H1 (cell line): ENCODE measurements around the gene TSHR. TPM values are rescaled to one million over a fixed set of nuclear protein-coding genes. Genes with fewer than 3 reads are reported as not detected.
A peak's percentile ranks its signal among the peaks of the same experiment; 100 is the strongest.

Experiments
- CTCF ChIA-PET: fragments of 300-600 bp; sonication (Branson Sonifier 250); formaldehyde crosslinking; loops from one replicate; lab custom pipeline; 2021; ENCODE audit not compliant: partially characterized antibody; lab: Charles Lee
- POLR2A ChIA-PET: fragments of 300-600 bp; sonication (Branson Sonifier 250); formaldehyde crosslinking; loops from one replicate; lab custom pipeline; 2021; ENCODE audit warnings: inconsistent platforms; ENCODE audit not compliant: partially characterized antibody; lab: Charles Lee
- DNase-seq, 2 experiments: peaks; one replicate each; pipeline versions ENCODE4 v3.0.0 to v3.0.0-alpha.2; 2010 to 2022; ENCODE audit warnings: low spot score in 2 of 2, low read depth in 1 of 2, mixed read lengths in 1 of 2
- FAIRE-seq: peaks from 2 replicates; lab custom pipeline; 2011; peaks lifted over from hg19 to GRCh38; lab: Jason Lieb, UNC
- H2AFZ ChIP-seq: 2 replicates; pipeline ENCODE4 v1.8.1; 2012; ENCODE audit warnings: low read length, inconsistent platforms
- H2AK5ac ChIP-seq: 2 replicates; pipeline ENCODE4 v1.6.1; 2013; ENCODE audit warnings: low read depth, low read length
- H2BK120ac ChIP-seq: replicated peaks from 2 replicates; pipeline ENCODE3; 2013; ENCODE audit warnings: low read depth, low read length, inconsistent platforms
- H2BK12ac ChIP-seq: 2 replicates; pipeline ENCODE4 v1.6.1; 2013; ENCODE audit warnings: low read depth, low read length
- H2BK15ac ChIP-seq: 2 replicates; pipeline ENCODE4 v1.6.1; 2013; ENCODE audit warnings: low read length
- H2BK20ac ChIP-seq: 2 replicates; pipeline ENCODE4 v1.6.1; 2013; ENCODE audit warnings: low read length
- H2BK5ac ChIP-seq: 2 replicates; pipeline ENCODE4 v1.6.1; 2013; ENCODE audit warnings: low read depth, low read length
- H3K14ac ChIP-seq: 2 replicates; pipeline ENCODE4 v1.6.1; 2013; ENCODE audit warnings: inconsistent platforms; ENCODE audit not compliant: insufficient read length
- H3K18ac ChIP-seq: 2 replicates; pipeline ENCODE4 v1.6.1; 2013; ENCODE audit warnings: low read length; ENCODE audit errors: extremely low read depth
- H3K23ac ChIP-seq: 2 replicates; pipeline ENCODE4 v1.6.1; 2013; ENCODE audit warnings: inconsistent platforms; ENCODE audit not compliant: insufficient read length
- H3K23me2 ChIP-seq: 2 replicates; pipeline ENCODE4 v1.6.1; 2013; ENCODE audit warnings: low read depth, low read length
- H3K27ac ChIP-seq: 2 replicates; pipeline ENCODE4 v1.6.1; 2011; ENCODE audit warnings: low read depth, low read length, inconsistent platforms
- H3K27me3 ChIP-seq, 4 experiments: replicated peaks in 1 of 4; 1 replicate in 1 of 4; 2 replicates in 3 of 4; pipeline versions ENCODE4 v1.6.1 to v1.8.1; 2011 to 2013; ENCODE audit warnings: low read length in 3 of 4, mild to moderate bottlenecking in 3 of 4, inconsistent platforms in 2 of 4, mixed read lengths in 2 of 4, moderate library complexity in 1 of 4; ENCODE audit not compliant: control insufficient read depth in 3 of 4, insufficient read depth in 3 of 4; ENCODE audit errors: extremely low read depth in 1 of 4
- H3K36me3 ChIP-seq, 4 experiments: 2 replicates each; pipeline versions ENCODE4 v1.6.1 to v1.8.1; 2011 to 2013; ENCODE audit warnings: mild to moderate bottlenecking in 4 of 4, low read length in 3 of 4, moderate library complexity in 2 of 4, control low read depth in 1 of 4, inconsistent platforms in 1 of 4; ENCODE audit not compliant: insufficient read depth in 4 of 4, control insufficient read depth in 2 of 4
- H3K4ac ChIP-seq: replicated peaks from 2 replicates; pipeline ENCODE3; 2013; ENCODE audit warnings: low read length, low read depth, mixed read lengths, inconsistent platforms; ENCODE audit not compliant: insufficient read length
- H3K4me1 ChIP-seq, 4 experiments: replicated peaks in 1 of 4; 1 replicate in 1 of 4; 2 replicates in 3 of 4; pipeline versions ENCODE4 v1.6.1 to v1.8.1; 2011 to 2013; ENCODE audit warnings: low read length in 3 of 4, inconsistent platforms in 2 of 4, mixed read lengths in 1 of 4; ENCODE audit not compliant: insufficient read depth in 4 of 4, control insufficient read depth in 3 of 4
- H3K4me2 ChIP-seq, 2 experiments: 2 replicates each; pipeline versions ENCODE4 v1.6.1 to v1.8.1; 2011 to 2013; ENCODE audit warnings: low read depth in 2 of 2, low read length in 2 of 2, control low read depth in 1 of 2, inconsistent platforms in 1 of 2, mild to moderate bottlenecking in 1 of 2; ENCODE audit not compliant: insufficient read depth in 1 of 2
- H3K4me3 ChIP-seq, 4 experiments: fragments of 200-600, 300-600 bp in 1 of 4; sonication (generic), shearing (Covaris generic), sonication (Bioruptor Twin) in 1 of 4; 2 replicates each; pipeline versions ENCODE4 v1.5.1 to v1.8.1; 2011 to 2016; ENCODE audit warnings: low read length in 4 of 4, low read depth in 3 of 4, control low read depth in 2 of 4, inconsistent platforms in 2 of 4, mild to moderate bottlenecking in 2 of 4, mixed read lengths in 1 of 4, moderate library complexity in 1 of 4; ENCODE audit not compliant: insufficient read depth in 2 of 4; ENCODE audit errors: extremely low read depth in 1 of 4
- H3K56ac ChIP-seq: replicated peaks from 2 replicates; pipeline ENCODE3; 2013; ENCODE audit warnings: low read depth, mild to moderate bottlenecking, mixed read lengths, low read length, inconsistent platforms; ENCODE audit not compliant: insufficient read length
- H3K79me1 ChIP-seq: 2 replicates; pipeline ENCODE4 v1.6.1; 2013; ENCODE audit warnings: low read depth, low read length, control low read depth
- H3K79me2 ChIP-seq, 2 experiments: 2 replicates each; pipeline versions ENCODE4 v1.6.1 to v1.8.1; 2012 to 2013; ENCODE audit warnings: low read length in 2 of 2, mild to moderate bottlenecking in 2 of 2, inconsistent platforms in 1 of 2; ENCODE audit not compliant: insufficient read depth in 2 of 2, control insufficient read depth in 1 of 2
- H3K9ac ChIP-seq, 4 experiments: replicated peaks in 1 of 4; 1 replicate in 1 of 4; 2 replicates in 3 of 4; pipeline versions ENCODE4 v1.6.1 to v1.8.1; 2011 to 2013; ENCODE audit warnings: low read depth in 3 of 4, low read length in 3 of 4, control low read depth in 2 of 4, mild to moderate bottlenecking in 2 of 4, moderate library complexity in 2 of 4, inconsistent platforms in 1 of 4; ENCODE audit errors: extremely low read depth in 1 of 4
- H3K9me3 ChIP-seq, 2 experiments: 2 replicates each; pipeline versions ENCODE4 v1.6.1 to v1.8.1; 2012 to 2013; ENCODE audit warnings: mild to moderate bottlenecking in 2 of 2, moderate library complexity in 2 of 2, control low read depth in 1 of 2, inconsistent platforms in 1 of 2, low read depth in 1 of 2, low read length in 1 of 2, mixed read lengths in 1 of 2; ENCODE audit not compliant: insufficient read depth in 2 of 2
- H4K20me1 ChIP-seq, 2 experiments: replicated peaks in 1 of 2; 2 replicates each; pipeline versions ENCODE3 to v1.8.1; 2011 to 2013; ENCODE audit warnings: inconsistent platforms in 2 of 2, low read length in 2 of 2, mild to moderate bottlenecking in 1 of 2; ENCODE audit not compliant: insufficient read depth in 2 of 2, control insufficient read depth in 1 of 2
- H4K5ac ChIP-seq: 2 replicates; pipeline ENCODE4 v1.6.1; 2013; ENCODE audit warnings: low read length, low read depth, mixed read lengths, inconsistent platforms; ENCODE audit not compliant: insufficient read length
- H4K8ac ChIP-seq: 2 replicates; pipeline ENCODE4 v1.8.0; 2013; ENCODE audit warnings: mild to moderate bottlenecking, moderate library complexity, low read length, inconsistent platforms; ENCODE audit not compliant: insufficient read depth; ENCODE audit errors: extremely low read depth
- H4K91ac ChIP-seq: replicated peaks from 2 replicates; pipeline ENCODE3; 2013; ENCODE audit warnings: low read length, mixed read lengths, inconsistent platforms; ENCODE audit not compliant: insufficient read length
- BRCA1 ChIP-seq: IDR thresholded peaks from 2 replicates; pipeline ENCODE4 v1.6.1; 2012; ENCODE audit warnings: low read depth, low read length, improper control_type of control experiment
- CTCF ChIP-seq, 3 experiments: IDR thresholded peaks; 1 replicate in 2 of 3; 2 replicates in 1 of 3; pipeline versions ENCODE4 v1.5.1 to v1.6.1; 2011; ENCODE audit warnings: low read length in 3 of 3, mild to moderate bottlenecking in 3 of 3, inconsistent platforms in 2 of 3, low read depth in 1 of 3, moderate library complexity in 1 of 3; ENCODE audit not compliant: insufficient read depth in 1 of 3; ENCODE audit errors: control extremely low read depth in 1 of 3
- RAD21 ChIP-seq, 2 experiments: IDR thresholded peaks in 1 of 2; conservative IDR thresholded peaks in 1 of 2; 2 replicates each; pipeline ENCODE4 v1.6.1; 2011; ENCODE audit warnings: low read depth in 2 of 2, low read length in 2 of 2, improper control_type of control experiment in 1 of 2, inconsistent platforms in 1 of 2, mild to moderate bottlenecking in 1 of 2, moderate library complexity in 1 of 2
- RNF2 ChIP-seq: fragments of 200-900, 300-1000 bp; sonication (generic); IDR thresholded peaks from 2 replicates; pipeline ENCODE4 v1.7.1; 2016; ENCODE audit warnings: borderline replicate concordance, low read depth, mild to moderate bottlenecking, antibody characterized with exemption, low read length; ENCODE audit not compliant: poor library complexity, severe bottlenecking; ENCODE audit errors: missing control alignments
- SP4 ChIP-seq: IDR thresholded peaks from 2 replicates; pipeline ENCODE4 v1.6.1; 2012; ENCODE audit warnings: low read length, inconsistent platforms
- WGBS, 2 experiments: shearing (Covaris generic) in 1 of 2; methylation state at CpG; one replicate each; pipeline versions ENCODE4 v1.1.6 to v1.1.7; 2013 to 2015; ENCODE audit warnings: low lambda C conversion rate in 2 of 2, mixed read lengths in 2 of 2, inconsistent platforms in 1 of 2, low coverage in 1 of 2, missing lambda C conversion rate in 1 of 2; ENCODE audit not compliant: insufficient replicate concordance in 2 of 2, insufficient coverage in 1 of 2, insufficient read length in 1 of 2; ENCODE audit errors: extremely low coverage in 1 of 2, missing lambda C conversion rate in 1 of 2; 5-methylcytosine and 5-hydroxymethylcytosine counted together
- polyA plus RNA-seq, 7 experiments: library from polyadenylated mRNA; depleted of rRNA in 3 of 7; stranded (reverse) in 5 of 7; unstranded in 2 of 7; fragments of >200 nt in 5 of 7; fragments of 200-250 nt in 2 of 7; gene quantifications; 1 replicate in 5 of 7; 2 replicates in 1 of 7; 4 replicates in 1 of 7; pipeline versions ENCODE4 v1.2.1 to v1.2.3, GENCODE V29; 2011 to 2013; ENCODE audit warnings: missing spikeins in 2 of 7, mixed read lengths in 2 of 7
- total RNA-seq: library from RNA; stranded (reverse); fragmentation: NEBNext Ultra II Directional; extraction: Animal tissue kit (Norgen Biotek cat#: 25700); gene quantifications from 2 replicates; pipeline ENCODE4 v1.2.1, GENCODE V29; 2021

TSHR gene
- total and polyA plus RNA-seq, 2 of the 8 experiments (the other 6 are each of a cell fraction or from before 2014, with no cell fraction given) = 0.27 TPM; not detected in 1

DNA sequence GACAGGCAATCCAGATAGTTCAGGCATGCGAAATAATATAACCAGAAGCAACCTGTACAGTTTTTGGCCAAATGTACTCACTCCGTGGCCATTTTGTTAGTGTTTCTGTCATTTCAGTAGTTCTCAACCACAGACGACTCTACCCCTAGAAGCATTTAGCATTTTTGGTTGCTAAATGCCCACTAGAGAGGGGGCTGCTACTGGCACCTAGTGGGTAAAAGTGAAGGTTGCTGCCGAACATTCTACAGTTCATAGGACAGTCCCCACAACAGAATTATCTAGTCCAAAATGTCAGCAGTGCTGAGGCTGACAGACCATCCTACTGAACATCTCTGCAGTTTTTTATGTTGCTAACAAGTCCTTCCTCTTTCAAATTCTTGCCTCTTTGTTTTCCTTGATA, 107.4 kb downstream of the TSHR start:
- H3K4ac ChIP-seq = no peak overlapping the region
- no peaks in the 10 kb centered on the region; the same call in 1 of the 2 replicates for H3K23me2 ChIP-seq
- H2BK5ac ChIP-seq = no peak overlapping the region
- CTCF ChIA-PET = interaction anchor here (0.8 to 1.9 kb wide), 11 partner anchors 11 to 107 kb away, joined by 3 to 10 read pairs (median 5); partner anchors contain the start of gene TSHR
- H3K4me1 ChIP-seq = no peaks in the 10 kb centered on the region
- FAIRE-seq = peak; percentile 70
- H3K18ac ChIP-seq = no peak overlapping the region
- H3K79me1 ChIP-seq = no peaks in the 10 kb centered on the region
- no peak overlapping the region for H3K56ac ChIP-seq
- no peak overlapping the region for H4K91ac ChIP-seq
- H3K4me3 ChIP-seq = no peak overlapping the region
- H4K5ac ChIP-seq = no peak overlapping the region
- TF ChIP-seq RAD21 (IDR thresholded peaks at IDR 0.05 in 1 of 2, conservative IDR thresholded peaks at IDR 0.05 in 1 of 2; ENCODE audit: low read depth in 2 of 2, low read length in 2 of 2) (peak; percentile 78 to 84), CTCF (IDR thresholded peaks at IDR 0.05; ENCODE audit: control extremely low read depth in 1 of 3, insufficient read depth in 1 of 3, low read depth in 1 of 3, low read length in 3 of 3) (peak; percentile 11 to 80 (median 77)), SP4 (no peak), BRCA1 (0 out of 2 replicates have a peak, but pooled peaks have one; percentile 5), RNF2 (no peak)
- TF ChIP-seq, all 59 proteins: peak for 3
- peak; percentile 7 to 50 for DNase-seq
- H2BK12ac ChIP-seq = no peak overlapping the region
- H3K36me3 ChIP-seq = no peaks in the 10 kb centered on the region
- H4K8ac ChIP-seq = no peak overlapping the region
- 28% methylated on average over 4 of the region's 4 CpGs; no CpG with 5 or more reads in 1 of the 2 experiments for WGBS, 2 experiments
- no peak overlapping the region for H3K14ac ChIP-seq
- no peak overlapping the region for H3K4me2 ChIP-seq
- H4K20me1 ChIP-seq = no peaks in the 10 kb centered on the region
- POLR2A ChIA-PET = no interaction called here
- H3K23ac ChIP-seq = no peak overlapping the region
- no peak overlapping the region for H3K27ac ChIP-seq
- no peaks in the 10 kb centered on the region for H3K9me3 ChIP-seq
- no peak overlapping the region for H2BK20ac ChIP-seq
- H2BK15ac ChIP-seq = no peak overlapping the region
- H2BK120ac ChIP-seq = no peak overlapping the region
- no peak overlapping the region for H3K9ac ChIP-seq
- no peaks in the 10 kb centered on the region for H3K79me2 ChIP-seq
- H3K27me3 ChIP-seq = no peaks in the 10 kb centered on the region
- no peak overlapping the region for H2AK5ac ChIP-seq
- no peak overlapping the region for H2AFZ ChIP-seq
